Hepatocyte (in vitro differentiated cells): ENCODE results near the gene PRDM16.

Experiments
- EZH2 ChIP-seq: fragments of 200-600 bp; sonication (generic); IDR thresholded peaks from 2 replicates; pipeline ENCODE4 v1.6.1; 2016; ENCODE audit warnings: antibody characterized with exemption, mild to moderate bottlenecking, borderline replicate concordance
- EZH2phosphoT487 ChIP-seq: fragments of 200-600 bp; sonication (generic); IDR thresholded peaks from one replicate; pipeline ENCODE4 v1.6.1; 2018; ENCODE audit warnings: antibody characterized with exemption, mild to moderate bottlenecking, low read depth, moderate library complexity; ENCODE audit not compliant: unreplicated experiment, severe bottlenecking
- TF ChIP-seq, protein P1 (sequence below): fragments of 200-600 bp; sonication (generic); IDR thresholded peaks from 2 replicates; pipeline ENCODE4 v1.5.1; 2016; ENCODE audit warnings: antibody characterized with exemption, mild to moderate bottlenecking; ENCODE audit not compliant: poor library complexity

DNA sequence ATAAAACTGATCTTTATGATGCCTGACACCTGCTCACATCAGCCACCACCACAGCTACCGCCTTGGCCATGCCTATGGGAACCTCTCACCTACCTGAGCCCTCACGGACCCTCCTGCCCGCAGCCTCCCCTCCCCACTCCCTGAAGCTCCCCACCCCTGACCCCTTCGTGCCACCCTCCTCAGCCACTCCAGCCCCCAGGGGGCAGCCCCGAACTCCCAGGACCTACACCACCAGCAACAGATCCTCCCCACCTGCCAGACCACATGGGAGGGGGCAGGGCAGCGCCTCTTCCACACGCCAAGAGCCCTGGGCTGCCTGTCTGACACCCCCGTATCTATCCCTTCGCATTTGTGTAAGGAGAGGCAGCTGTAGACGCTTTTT is 371.3 kb downstream of the PRDM16 start:
- TF ChIP-seq, protein P1, sequence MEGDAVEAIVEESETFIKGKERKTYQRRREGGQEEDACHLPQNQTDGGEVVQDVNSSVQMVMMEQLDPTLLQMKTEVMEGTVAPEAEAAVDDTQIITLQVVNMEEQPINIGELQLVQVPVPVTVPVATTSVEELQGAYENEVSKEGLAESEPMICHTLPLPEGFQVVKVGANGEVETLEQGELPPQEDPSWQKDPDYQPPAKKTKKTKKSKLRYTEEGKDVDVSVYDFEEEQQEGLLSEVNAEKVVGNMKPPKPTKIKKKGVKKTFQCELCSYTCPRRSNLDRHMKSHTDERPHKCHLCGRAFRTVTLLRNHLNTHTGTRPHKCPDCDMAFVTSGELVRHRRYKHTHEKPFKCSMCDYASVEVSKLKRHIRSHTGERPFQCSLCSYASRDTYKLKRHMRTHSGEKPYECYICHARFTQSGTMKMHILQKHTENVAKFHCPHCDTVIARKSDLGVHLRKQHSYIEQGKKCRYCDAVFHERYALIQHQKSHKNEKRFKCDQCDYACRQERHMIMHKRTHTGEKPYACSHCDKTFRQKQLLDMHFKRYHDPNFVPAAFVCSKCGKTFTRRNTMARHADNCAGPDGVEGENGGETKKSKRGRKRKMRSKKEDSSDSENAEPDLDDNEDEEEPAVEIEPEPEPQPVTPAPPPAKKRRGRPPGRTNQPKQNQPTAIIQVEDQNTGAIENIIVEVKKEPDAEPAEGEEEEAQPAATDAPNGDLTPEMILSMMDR: no peak
- no peak for TF ChIP-seq EZH2
- TF ChIP-seq EZH2phosphoT487: no peak
